MM.1S (cell line): ENCODE results near the gene SWT1.

Experiments
- CTCF ChIP-seq: fragments of 300-600 bp; sonication (generic); IDR thresholded peaks from 2 replicates; pipeline ENCODE4 v1.5.1; 2016; ENCODE audit warnings: antibody characterized with exemption, low read length, mixed read lengths
- EZH2phosphoT487 ChIP-seq: fragments of 300-600 bp; sonication (generic); IDR thresholded peaks from 2 replicates; pipeline ENCODE4 v1.6.1; 2018; ENCODE audit warnings: antibody characterized with exemption, low read length

GRCh38 chr1:185111873-185112272 is 45.1 kb upstream of the SWT1 start:
- TF ChIP-seq CTCF (no peak), EZH2phosphoT487 (no peak)
